Colonic mucosa (tissue), 4 donors: ENCODE data around the gene TRIO. TPM values are rescaled to one million over a fixed set of nuclear protein-coding genes. Genes with fewer than 3 reads are reported as not detected.

Source experiments
- DNase-seq: peaks from one replicate; pipeline ENCODE4 v3.0.0-alpha.2; 2020
- H3K27ac ChIP-seq: fragments of 200-600 bp; one replicate; pipeline ENCODE4 v1.8.0; 2021
- H3K27me3 ChIP-seq: fragments of 200-600 bp; one replicate; pipeline ENCODE4 v1.8.0; 2021
- H3K36me3 ChIP-seq: fragments of 200-600 bp; one replicate; pipeline ENCODE4 v1.8.0; 2021
- H3K4me1 ChIP-seq: fragments of 200-600 bp; one replicate; pipeline ENCODE4 v1.8.0; 2021; ENCODE audit warnings: mild to moderate bottlenecking
- H3K4me3 ChIP-seq: fragments of 200-600 bp; one replicate; pipeline ENCODE4 v1.8.0; 2021
- H3K9ac ChIP-seq, 2 donors: one replicate each; pipeline ENCODE4 v1.7.0; 2013; ENCODE audit warnings: control low read depth in 2 of 2, low read depth in 2 of 2, low read length in 2 of 2
- H3K9me3 ChIP-seq: fragments of 200-600 bp; one replicate; pipeline ENCODE4 v1.8.0; 2021
- CTCF ChIP-seq: fragments of 200-600 bp; IDR thresholded peaks from one replicate; pipeline ENCODE4 v1.8.0; 2022; ENCODE audit warnings: antibody characterized with exemption, mild to moderate bottlenecking
- intact Hi-C: fragments of 100-400 bp; cut with DNase I; formaldehyde crosslinking; loops from one replicate; pipeline ENCODE4 v1.14.1; 2022
- total RNA-seq, 2 donors: library from RNA; stranded (reverse); fragmentation: NEBNext Ultra II Directional in 1 of 2; extraction: Animal tissue kit (Norgen Biotek cat#: 25700) in 1 of 2; gene quantifications; one replicate each; pipeline ENCODE4 v1.2.1, GENCODE V29; 2021
- donor health status: healthy.
- donor health status: DM: no; HTN: no; CAD: no.
- donor health status: DM: no; HTN: no; CAD: no.

The TRIO gene
- total RNA-seq, 2 donors from 2014 or later: 134 to 138 TPM

GRCh38 chr5:14395411-14395810, 252.3 kb downstream of the TRIO start:
- Histone ChIP-seq H3K4me3 (no peak overlapping the region), H3K9me3 (no peaks in the 10 kb centered on the region), H3K9ac (no peak overlapping the region), H3K27ac (no peak overlapping the region), H3K36me3 (peaks cover 3% of the 10 kb centered on the region), H3K4me1 (no peaks in the 10 kb centered on the region), H3K27me3 (no peaks in the 10 kb centered on the region)
- no peak for TF ChIP-seq CTCF
- no peak for DNase-seq
- intact Hi-C loops: loop anchor here (5.0 kb wide), 1 partner anchor 252 kb away; no protein-coding TSS in a partner anchor

- Histone ChIP-seq H3K27me3 (no peaks in the 10 kb centered on the region), H3K9ac (no peak overlapping the region), H3K27ac (no peak overlapping the region), H3K4me1 (no peaks in the 10 kb centered on the region), H3K4me3 (no peak overlapping the region), H3K9me3 (no peaks in the 10 kb centered on the region), H3K36me3 (no peaks in the 10 kb centered on the region)
- TF ChIP-seq CTCF: no peak
- intact Hi-C loops: loop anchor here (5.0 kb wide), 1 partner anchor 251 kb away; no protein-coding TSS in a partner anchor
- DNase-seq: no peak
Measured at GRCh38 chr5:14396066-14396465, 252.9 kb downstream of the TRIO start.

GRCh38 chr5:14396737-14397136, 253.6 kb downstream of the TRIO start:
- no peaks in the 10 kb centered on the region for H3K27me3 ChIP-seq
- no peak for TF ChIP-seq CTCF
- H3K4me3 ChIP-seq: no peak overlapping the region
- no peak overlapping the region for H3K9ac ChIP-seq
- no peaks in the 10 kb centered on the region for H3K36me3 ChIP-seq
- intact Hi-C loops: loop anchor here (5.0 kb wide), 1 partner anchor 251 kb away; no protein-coding TSS in a partner anchor
- no peak overlapping the region for H3K27ac ChIP-seq
- H3K9me3 ChIP-seq: no peaks in the 10 kb centered on the region
- no peaks in the 10 kb centered on the region for H3K4me1 ChIP-seq
- no peak for DNase-seq

GRCh38 chr5:14397717-14398116, 254.6 kb downstream of the TRIO start:
- Histone ChIP-seq H3K4me1 (no peaks in the 10 kb centered on the region), H3K9ac (no peak overlapping the region), H3K27ac (no peak overlapping the region), H3K9me3 (no peaks in the 10 kb centered on the region), H3K36me3 (no peaks in the 10 kb centered on the region), H3K27me3 (no peaks in the 10 kb centered on the region), H3K4me3 (no peak overlapping the region)
- no peak for DNase-seq
- intact Hi-C loops: loop anchor here (5.0 kb wide), 1 partner anchor 250 kb away; no protein-coding TSS in a partner anchor
- no peak for TF ChIP-seq CTCF

- Histone ChIP-seq H3K4me1 (no peaks in the 10 kb centered on the region), H3K4me3 (no peak overlapping the region), H3K36me3 (no peaks in the 10 kb centered on the region), H3K9me3 (no peaks in the 10 kb centered on the region), H3K9ac (no peak overlapping the region), H3K27me3 (no peaks in the 10 kb centered on the region), H3K27ac (no peak overlapping the region)
- peak; percentile 39 for DNase-seq
- TF ChIP-seq CTCF: peak; percentile 59
- intact Hi-C loops: loop anchor here (5.0 kb wide), 1 partner anchor 248 kb away; no protein-coding TSS in a partner anchor
Measured at GRCh38 chr5:14399054-14399692, 256.0 kb downstream of the TRIO start.
